Measurements from ENCODE around the gene LAMB4.

DNA sequence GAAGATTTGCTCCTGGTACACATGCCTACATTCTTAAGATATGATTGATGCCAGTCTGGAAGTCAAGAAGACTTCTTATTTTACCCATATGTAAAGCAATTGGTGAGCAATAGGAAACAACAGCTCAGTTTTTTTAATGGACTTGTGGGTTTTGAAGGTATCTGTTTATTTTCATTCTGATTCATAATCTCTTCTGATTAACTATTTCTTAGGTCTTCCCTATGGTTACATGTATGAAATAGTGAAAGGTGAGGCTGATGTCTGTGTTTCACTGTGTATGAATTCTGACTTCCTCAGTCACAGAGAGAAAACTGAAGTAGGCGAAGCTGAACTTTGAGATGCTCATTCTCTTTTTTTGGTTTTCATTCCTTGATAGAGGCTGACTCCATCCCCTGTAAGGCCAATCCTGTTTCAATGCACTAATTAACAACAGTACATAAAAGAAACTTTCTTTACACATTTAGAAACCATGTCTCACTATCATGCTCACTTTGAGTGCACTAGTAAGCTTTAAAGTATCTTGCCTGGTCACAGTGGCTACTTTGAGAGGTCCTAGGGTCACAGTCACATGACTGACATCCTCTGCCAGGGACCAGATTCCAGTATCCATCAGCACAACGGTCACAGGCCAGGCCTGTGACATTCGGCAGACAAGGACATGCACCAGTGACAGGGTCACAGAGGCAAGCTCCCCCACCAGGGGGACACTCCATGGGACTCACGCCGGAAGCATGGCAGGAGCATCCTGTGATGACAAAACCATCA lies 67.7 kb downstream of the LAMB4 start:
- TF ChIP-seq POLR2AphosphoS5 (IDR thresholded peaks at IDR 0.05; ENCODE audit: low read depth, low read length) = no peak
- TF ChIP-seq TAF1 (IDR thresholded peaks at IDR 0.05; ENCODE audit: borderline replicate concordance, low read depth, low read length) = no peak
